ENCODE data around the gene HELB.

Gene HELB

DNA sequence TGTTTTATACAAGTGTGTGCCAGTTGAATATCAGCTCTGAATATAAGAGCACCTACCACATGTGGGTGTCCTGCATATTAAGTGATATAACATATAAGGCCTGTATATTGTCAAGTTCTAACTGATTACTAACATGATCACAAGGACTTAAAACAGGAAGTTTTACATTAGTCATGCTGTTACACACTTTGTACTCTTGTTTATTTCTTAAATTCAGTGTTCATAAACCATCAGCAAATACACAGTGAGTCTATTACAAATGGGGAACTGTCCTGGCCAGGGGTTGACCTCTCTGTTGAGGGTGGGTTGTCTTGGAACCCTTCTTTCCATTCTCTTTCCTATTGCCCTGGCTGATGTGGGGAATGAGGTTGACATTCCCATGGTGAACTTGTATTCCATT is 19.1 kb downstream of the HELB start:
- H3K36me3 ChIP-seq (ENCODE audit: control insufficient read depth in 2 of 2, insufficient read depth in 1 of 2, low read length in 2 of 2), result no peaks in the 10 kb centered on the region; a peak in 1 of 3 replicates
- CTCF ChIA-PET, result no interaction called here
- POLR2A ChIA-PET, result no interaction called here
- no peak overlapping the region for H3K4me3 ChIP-seq (ENCODE audit: low read depth, low read length)
- H3K27ac ChIP-seq (ENCODE audit: extremely low read depth, low read depth, low read length), result no peak overlapping the region
- H3K4me1 ChIP-seq (ENCODE audit: control insufficient read depth, insufficient read depth, low read length), result peaks cover 11% of the 10 kb centered on the region
- no peak for TF ChIP-seq ZNF114 (tag by site-specific recombination; IDR thresholded peaks at IDR 0.05)
- H3K9me3 ChIP-seq (ENCODE audit: control insufficient read depth, insufficient read depth, low read depth, low read length), result no peaks in the 10 kb centered on the region

DNA sequence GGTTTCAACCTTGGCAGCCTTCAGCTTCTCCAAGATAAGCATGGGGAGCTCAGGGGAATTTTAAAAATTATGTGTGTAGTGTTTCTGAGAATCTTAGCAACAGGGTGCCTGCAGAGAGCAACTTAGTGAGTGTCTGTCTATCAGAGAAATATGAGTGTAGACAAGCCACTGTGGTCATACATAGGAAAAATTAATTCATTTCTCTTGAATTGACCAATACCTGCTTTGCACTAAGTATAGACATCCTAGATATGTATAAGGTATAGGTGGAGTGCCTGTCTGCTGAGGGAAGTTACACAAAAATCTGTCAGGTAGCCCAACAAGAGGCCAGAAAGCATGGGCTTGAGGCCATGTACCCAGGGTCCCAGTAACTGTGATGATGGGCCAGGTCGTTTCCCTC is 20.7 kb downstream of the HELB start:
- Histone ChIP-seq H3K4me1 (ENCODE audit: control insufficient read depth, insufficient read depth, low read length) (peaks cover 11% of the 10 kb centered on the region), H3K27ac (ENCODE audit: extremely low read depth, low read depth, low read length) (no peak overlapping the region), H3K36me3 (ENCODE audit: control insufficient read depth in 2 of 2, insufficient read depth in 1 of 2, low read length in 2 of 2) (no peaks in the 10 kb centered on the region; a peak in 1 of 3 replicates), H3K4me3 (ENCODE audit: low read depth, low read length) (no peak overlapping the region), H3K9me3 (ENCODE audit: control insufficient read depth, insufficient read depth, low read depth, low read length) (no peaks in the 10 kb centered on the region)
- TF ChIP-seq GLIS1 (tag by site-specific recombination; IDR thresholded peaks at IDR 0.05) (no peak), ZIC2 (tag by site-specific recombination; IDR thresholded peaks at IDR 0.05) (no peak), ZNF138 (tag by site-specific recombination; IDR thresholded peaks at IDR 0.05; ENCODE audit: borderline replicate concordance) (no peak), ZSCAN30 (tag by site-specific recombination; IDR thresholded peaks at IDR 0.05) (no peak), ZNF157 (tag by site-specific recombination; IDR thresholded peaks at IDR 0.05) (no peak), ZNF114 (tag by site-specific recombination; IDR thresholded peaks at IDR 0.05) (no peak), ZNF792 (tag by site-specific recombination; IDR thresholded peaks at IDR 0.05) (no peak), REPIN1 (tag by site-specific recombination; IDR thresholded peaks at IDR 0.05; ENCODE audit: low read depth) (no peak), HOXC10 (CRISPR knock-in tag; IDR thresholded peaks at IDR 0.05) (no peak), TRIM28 (IDR thresholded peaks at IDR 0.05; ENCODE audit: borderline replicate concordance, low read length) (no peak), ZNF501 (tag by site-specific recombination; IDR thresholded peaks at IDR 0.05) (no peak), PRDM1 (tag by site-specific recombination; IDR thresholded peaks at IDR 0.05) (no peak), ZFHX2 (tag by site-specific recombination; conservative IDR thresholded peaks at IDR 0.05) (no peak), ZNF292 (tag by site-specific recombination; IDR thresholded peaks at IDR 0.05; ENCODE audit: borderline replicate concordance, low read depth) (no peak), HOXD13 (CRISPR knock-in tag; IDR thresholded peaks at IDR 0.05; ENCODE audit: borderline replicate concordance) (no peak), ZNF184 (tag by site-specific recombination; IDR thresholded peaks at IDR 0.05) (no peak)
- TF ChIP-seq, protein P1, sequence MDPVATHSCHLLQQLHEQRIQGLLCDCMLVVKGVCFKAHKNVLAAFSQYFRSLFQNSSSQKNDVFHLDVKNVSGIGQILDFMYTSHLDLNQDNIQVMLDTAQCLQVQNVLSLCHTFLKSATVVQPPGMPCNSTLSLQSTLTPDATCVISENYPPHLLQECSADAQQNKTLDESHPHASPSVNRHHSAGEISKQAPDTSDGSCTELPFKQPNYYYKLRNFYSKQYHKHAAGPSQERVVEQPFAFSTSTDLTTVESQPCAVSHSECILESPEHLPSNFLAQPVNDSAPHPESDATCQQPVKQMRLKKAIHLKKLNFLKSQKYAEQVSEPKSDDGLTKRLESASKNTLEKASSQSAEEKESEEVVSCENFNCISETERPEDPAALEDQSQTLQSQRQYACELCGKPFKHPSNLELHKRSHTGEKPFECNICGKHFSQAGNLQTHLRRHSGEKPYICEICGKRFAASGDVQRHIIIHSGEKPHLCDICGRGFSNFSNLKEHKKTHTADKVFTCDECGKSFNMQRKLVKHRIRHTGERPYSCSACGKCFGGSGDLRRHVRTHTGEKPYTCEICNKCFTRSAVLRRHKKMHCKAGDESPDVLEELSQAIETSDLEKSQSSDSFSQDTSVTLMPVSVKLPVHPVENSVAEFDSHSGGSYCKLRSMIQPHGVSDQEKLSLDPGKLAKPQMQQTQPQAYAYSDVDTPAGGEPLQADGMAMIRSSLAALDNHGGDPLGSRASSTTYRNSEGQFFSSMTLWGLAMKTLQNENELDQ (tag by site-specific recombination; IDR thresholded peaks at IDR 0.05; ENCODE audit: low read depth), result no peak
- TF ChIP-seq, protein P2, sequence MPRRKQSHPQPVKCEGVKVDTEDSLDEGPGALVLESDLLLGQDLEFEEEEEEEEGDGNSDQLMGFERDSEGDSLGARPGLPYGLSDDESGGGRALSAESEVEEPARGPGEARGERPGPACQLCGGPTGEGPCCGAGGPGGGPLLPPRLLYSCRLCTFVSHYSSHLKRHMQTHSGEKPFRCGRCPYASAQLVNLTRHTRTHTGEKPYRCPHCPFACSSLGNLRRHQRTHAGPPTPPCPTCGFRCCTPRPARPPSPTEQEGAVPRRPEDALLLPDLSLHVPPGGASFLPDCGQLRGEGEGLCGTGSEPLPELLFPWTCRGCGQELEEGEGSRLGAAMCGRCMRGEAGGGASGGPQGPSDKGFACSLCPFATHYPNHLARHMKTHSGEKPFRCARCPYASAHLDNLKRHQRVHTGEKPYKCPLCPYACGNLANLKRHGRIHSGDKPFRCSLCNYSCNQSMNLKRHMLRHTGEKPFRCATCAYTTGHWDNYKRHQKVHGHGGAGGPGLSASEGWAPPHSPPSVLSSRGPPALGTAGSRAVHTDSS (tag by site-specific recombination; IDR thresholded peaks at IDR 0.05), result no peak
- TF ChIP-seq, protein P3, sequence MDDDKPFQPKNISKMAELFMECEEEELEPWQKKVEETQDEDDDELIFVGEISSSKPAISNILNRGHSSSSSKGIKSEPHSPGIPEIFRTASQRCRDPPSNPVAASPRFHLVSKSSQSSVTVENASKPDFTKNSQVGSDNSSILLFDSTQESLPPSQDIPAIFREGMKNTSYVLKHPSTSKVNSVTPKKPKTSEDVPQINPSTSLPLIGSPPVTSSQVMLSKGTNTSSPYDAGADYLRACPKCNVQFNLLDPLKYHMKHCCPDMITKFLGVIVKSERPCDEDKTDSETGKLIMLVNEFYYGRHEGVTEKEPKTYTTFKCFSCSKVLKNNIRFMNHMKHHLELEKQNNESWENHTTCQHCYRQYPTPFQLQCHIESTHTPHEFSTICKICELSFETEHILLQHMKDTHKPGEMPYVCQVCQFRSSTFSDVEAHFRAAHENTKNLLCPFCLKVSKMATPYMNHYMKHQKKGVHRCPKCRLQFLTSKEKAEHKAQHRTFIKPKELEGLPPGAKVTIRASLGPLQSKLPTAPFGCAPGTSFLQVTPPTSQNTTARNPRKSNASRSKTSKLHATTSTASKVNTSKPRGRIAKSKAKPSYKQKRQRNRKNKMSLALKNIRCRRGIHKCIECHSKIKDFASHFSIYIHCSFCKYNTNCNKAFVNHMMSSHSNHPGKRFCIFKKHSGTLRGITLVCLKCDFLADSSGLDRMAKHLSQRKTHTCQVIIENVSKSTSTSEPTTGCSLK (tag by site-specific recombination; IDR thresholded peaks at IDR 0.05), result no peak
- ChIA-PET POLR2A (no interaction called here), CTCF (no interaction called here)
